Stomach smooth muscle (tissue), 2 donors: ENCODE measurements around the gene MAPK8IP2.
A peak's percentile ranks its signal among the peaks of the same experiment; 100 is the strongest.

Experiments
- H3K27ac ChIP-seq: one replicate; pipeline ENCODE4 v1.7.0; 2013; ENCODE audit warnings: mild to moderate bottlenecking, low read length, inconsistent platforms
- H3K27me3 ChIP-seq, 2 donors: one replicate each; pipeline ENCODE4 v1.7.0; 2013; ENCODE audit warnings: low read length in 2 of 2; ENCODE audit not compliant: insufficient read depth in 2 of 2, control insufficient read depth in 1 of 2
- H3K36me3 ChIP-seq, 2 donors: one replicate each; pipeline ENCODE4 v1.7.0; 2013; ENCODE audit warnings: low read length in 2 of 2; ENCODE audit not compliant: control insufficient read depth in 2 of 2, insufficient read depth in 2 of 2
- H3K4me1 ChIP-seq: one replicate; pipeline ENCODE4 v1.7.0; 2013; ENCODE audit warnings: low read length; ENCODE audit not compliant: control insufficient read depth, insufficient read depth
- H3K4me3 ChIP-seq, 2 donors: one replicate each; pipeline ENCODE4 v1.7.0; 2013; ENCODE audit warnings: low read length in 2 of 2
- H3K9ac ChIP-seq, 2 donors: one replicate each; pipeline ENCODE4 v1.7.0; 2013; ENCODE audit warnings: low read length in 2 of 2, mild to moderate bottlenecking in 1 of 2
- H3K9me3 ChIP-seq, 2 donors: one replicate each; pipeline ENCODE4 v1.7.0; 2013; ENCODE audit warnings: low read length in 2 of 2; ENCODE audit not compliant: control insufficient read depth in 2 of 2
- donor health status: healthy.
- donor health status: Pancreatic carcinoma.

MAPK8IP2 gene

DNA sequence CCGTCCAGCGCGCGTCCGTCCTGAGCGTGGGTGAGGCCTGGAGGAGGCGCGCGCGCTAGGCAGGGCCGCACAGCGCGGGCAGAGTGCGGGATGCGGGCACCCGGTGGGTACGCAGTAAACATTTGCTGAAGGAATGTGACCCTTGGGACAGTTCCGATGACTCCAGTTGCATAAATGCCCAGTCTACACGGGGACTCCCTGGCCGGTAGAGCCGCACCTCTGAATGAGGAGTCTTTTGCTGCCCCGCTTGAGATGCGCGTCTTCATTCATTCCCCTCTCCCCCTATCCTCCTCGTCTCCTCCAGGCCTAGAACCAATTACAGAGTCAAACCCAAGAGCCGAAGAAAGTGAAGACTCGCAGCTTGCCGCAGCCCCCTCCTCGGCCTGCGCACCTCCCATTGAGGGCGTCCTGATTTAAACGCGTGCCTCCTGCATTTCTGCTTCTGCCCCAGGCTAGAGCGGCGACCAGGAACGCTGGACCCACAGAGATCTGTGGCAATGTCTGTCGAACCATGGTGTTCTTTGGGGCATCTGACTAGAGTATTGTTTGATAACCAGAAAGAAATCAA lies 17.2 kb upstream of the MAPK8IP2 start:
- Histone ChIP-seq H3K9me3 (no peaks in the 10 kb centered on the region), H3K27ac (peak overlapping the region; percentile 93), H3K27me3 (peaks cover 0 to 4% of the 10 kb centered on the region in 2 donors)

DNA sequence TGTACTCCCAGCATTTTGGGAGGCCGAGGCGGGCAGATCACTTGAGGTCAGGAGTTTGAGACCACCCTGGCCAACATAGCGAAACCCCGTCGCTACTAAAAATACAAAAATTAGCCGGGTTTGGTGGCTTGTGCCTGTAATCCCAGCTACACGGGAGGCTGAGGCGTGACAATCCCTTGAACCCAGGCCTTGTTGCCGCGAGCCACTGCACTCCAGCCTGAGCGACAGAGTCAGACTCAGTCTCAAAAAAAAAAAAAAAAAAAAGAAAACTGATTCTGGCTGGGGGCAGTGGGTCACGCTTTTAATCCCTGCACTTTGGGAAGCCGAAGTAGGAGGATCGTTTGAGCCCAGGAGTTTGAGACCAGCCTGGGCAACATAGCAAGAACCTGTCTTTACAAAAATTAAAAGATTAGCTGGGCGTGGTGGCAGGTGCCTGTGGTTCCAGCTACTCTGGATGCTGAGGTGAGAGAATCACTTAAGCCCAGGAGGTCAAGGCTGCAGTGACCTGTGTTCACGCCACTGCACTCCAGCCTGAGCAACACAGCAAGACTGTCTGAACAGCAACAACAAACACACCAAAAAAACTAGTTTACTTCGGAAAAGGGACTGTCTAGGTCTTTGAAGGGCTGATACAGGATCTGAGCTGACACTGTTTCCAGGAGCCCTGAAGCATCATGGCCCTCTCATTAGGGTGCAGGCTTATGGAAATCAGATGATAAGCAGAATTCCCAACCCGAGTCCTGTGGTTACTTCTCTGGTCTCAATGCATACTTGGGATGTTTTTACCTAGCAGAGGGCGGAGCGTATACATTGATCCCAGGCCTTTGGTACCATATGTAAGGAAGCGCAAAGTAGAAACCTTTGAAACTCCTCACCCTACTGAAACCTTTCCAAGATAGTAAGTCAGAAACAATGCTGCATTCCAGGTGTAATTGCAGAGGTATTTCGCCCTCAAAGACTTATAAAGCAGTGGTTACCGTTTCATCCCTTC lies 16.2 kb upstream of the MAPK8IP2 start:
- H3K36me3 ChIP-seq, result peaks cover 5 to 6% of the 10 kb centered on the region in 2 donors
- H3K9ac ChIP-seq, result peak overlapping the region in 1 of 2 donors; percentile 90
- no peaks in the 10 kb centered on the region for H3K9me3 ChIP-seq
- H3K27ac ChIP-seq, result no peak overlapping the region
- H3K4me1 ChIP-seq, result peaks cover 18% of the 10 kb centered on the region
- no peak overlapping the region for H3K4me3 ChIP-seq
- H3K27me3 ChIP-seq, result no peaks in the 10 kb centered on the region

More for the DNA sequence above, 17.2 kb upstream of the MAPK8IP2 start:
- Histone ChIP-seq H3K36me3 (peaks cover 5 to 6% of the 10 kb centered on the region in 2 donors), H3K4me3 (peak overlapping the region; percentile 86 to 87), H3K9ac (peak overlapping the region; percentile 80 to 90), H3K4me1 (peaks cover 28% of the 10 kb centered on the region)

DNA sequence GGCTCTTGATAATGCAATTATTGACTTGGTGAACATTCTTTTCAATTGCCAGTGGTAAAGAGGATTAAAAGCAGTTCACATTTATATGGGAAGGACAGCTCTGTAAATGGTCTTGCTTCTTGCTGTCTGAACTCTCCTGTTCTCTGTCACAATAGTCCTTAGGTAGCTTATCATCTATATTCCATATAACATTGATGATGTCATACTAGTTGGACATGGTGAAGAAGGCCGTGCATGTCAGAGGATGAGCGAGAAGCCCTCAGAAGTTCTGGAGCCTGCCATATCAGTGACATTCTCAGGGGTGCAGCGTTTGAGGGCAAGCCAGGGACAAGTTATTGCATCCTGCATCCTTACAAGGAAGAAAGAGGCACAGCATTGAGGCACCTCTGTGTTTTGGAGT lies 15.4 kb upstream of the MAPK8IP2 start:
- Histone ChIP-seq H3K27ac (no peak overlapping the region), H3K4me1 (peaks cover 18% of the 10 kb centered on the region), H3K9me3 (no peaks in the 10 kb centered on the region), H3K4me3 (no peak overlapping the region), H3K27me3 (no peaks in the 10 kb centered on the region), H3K9ac (no peak overlapping the region), H3K36me3 (peaks cover 1 to 4% of the 10 kb centered on the region in 2 donors)

DNA sequence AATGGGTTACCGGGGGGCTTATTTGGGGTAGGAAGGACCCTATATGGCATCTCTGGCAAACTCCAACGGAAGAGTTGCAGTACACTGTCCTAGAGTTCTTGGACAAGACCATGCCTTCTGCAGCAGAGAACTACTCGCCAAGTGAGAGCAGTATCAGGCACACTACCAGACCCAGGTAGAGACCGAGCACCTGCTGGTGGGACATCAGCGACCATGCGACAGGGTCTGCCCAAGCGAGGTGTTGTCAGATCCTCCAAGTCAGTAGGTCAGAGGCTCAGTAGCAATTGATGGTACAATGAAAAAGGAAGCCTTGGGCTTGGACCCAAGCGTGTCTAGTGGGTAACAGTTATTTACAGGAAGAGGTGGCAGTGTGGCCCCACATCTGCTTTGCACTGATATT lies 14.8 kb upstream of the MAPK8IP2 start:
- peaks cover 0 to 3% of the 10 kb centered on the region in 2 donors for H3K36me3 ChIP-seq
- H3K27ac ChIP-seq, result no peak overlapping the region
- no peaks in the 10 kb centered on the region for H3K27me3 ChIP-seq
- no peak overlapping the region for H3K9ac ChIP-seq
- no peaks in the 10 kb centered on the region for H3K9me3 ChIP-seq
- H3K4me1 ChIP-seq, result peaks cover 18% of the 10 kb centered on the region
- H3K4me3 ChIP-seq, result no peak overlapping the region

DNA sequence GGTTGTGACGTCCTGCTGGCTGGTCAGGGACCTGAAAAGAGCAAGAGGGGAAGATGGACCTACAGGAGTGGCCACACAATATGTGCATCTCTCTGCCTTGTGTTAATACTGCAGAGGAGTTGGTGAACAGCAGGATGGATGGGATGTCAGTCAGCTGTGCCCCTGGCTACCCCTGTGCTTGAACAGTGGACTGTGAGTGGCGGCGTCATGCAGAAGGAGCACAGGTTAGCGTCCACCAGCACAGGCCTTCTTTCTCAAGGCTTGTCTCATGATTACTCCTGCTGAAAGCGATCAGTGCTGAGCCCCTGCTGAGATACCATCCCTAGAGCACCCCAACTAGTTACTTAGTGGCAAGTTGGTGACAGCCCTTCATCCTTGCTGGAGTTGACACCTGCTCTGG lies 14.2 kb upstream of the MAPK8IP2 start:
- Histone ChIP-seq H3K9me3 (no peaks in the 10 kb centered on the region), H3K9ac (no peak overlapping the region), H3K36me3 (no peaks in the 10 kb centered on the region), H3K4me1 (peaks cover 14% of the 10 kb centered on the region), H3K4me3 (no peak overlapping the region), H3K27me3 (no peaks in the 10 kb centered on the region), H3K27ac (no peak overlapping the region)

DNA sequence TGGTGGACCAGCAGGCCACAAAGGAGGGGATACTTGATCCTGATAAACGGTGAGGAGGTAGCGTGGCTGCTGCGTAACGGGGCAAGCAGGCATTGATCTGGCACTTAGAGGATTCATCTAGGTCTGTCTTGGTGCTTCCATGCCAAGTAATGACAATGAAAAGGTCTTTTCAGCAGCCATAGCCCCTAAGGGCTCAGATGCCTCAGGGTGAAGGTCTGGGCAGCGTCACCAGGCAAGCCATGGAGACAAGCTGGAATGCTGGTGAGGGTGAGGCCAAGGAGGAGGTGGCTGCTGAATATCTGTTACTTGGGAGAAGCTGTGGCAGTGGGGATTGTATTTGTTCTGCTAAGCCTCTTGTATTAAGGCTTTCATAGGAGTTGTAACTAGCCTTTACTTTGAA lies 13.2 kb upstream of the MAPK8IP2 start:
- Histone ChIP-seq H3K27me3 (no peaks in the 10 kb centered on the region), H3K4me3 (no peak overlapping the region), H3K4me1 (peaks cover 7% of the 10 kb centered on the region), H3K9me3 (no peaks in the 10 kb centered on the region), H3K27ac (no peak overlapping the region), H3K9ac (no peak overlapping the region), H3K36me3 (no peaks in the 10 kb centered on the region)

DNA sequence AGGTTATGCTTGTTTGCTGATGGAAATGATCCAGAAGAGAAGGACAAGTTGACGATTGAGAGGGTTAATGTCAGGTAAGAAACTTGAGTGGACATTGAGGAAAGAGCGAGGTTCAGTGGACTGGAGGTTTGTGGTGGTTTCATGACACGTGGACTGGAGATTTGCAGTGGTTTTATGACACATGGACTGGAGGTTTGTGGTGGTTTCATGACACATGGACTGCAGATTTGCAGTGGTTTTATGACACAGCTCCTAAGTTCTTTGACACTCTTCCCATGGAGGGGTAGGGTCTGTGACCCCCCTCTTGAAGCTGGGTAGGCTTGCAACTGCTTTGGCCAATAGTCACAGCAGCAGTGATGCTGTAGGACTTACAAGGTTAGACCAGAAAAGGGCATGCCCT lies 5.4 kb upstream of the MAPK8IP2 start:
- no peak overlapping the region for H3K4me3 ChIP-seq
- H3K27ac ChIP-seq, result no peak overlapping the region
- peaks cover 5% of the 10 kb centered on the region for H3K4me1 ChIP-seq
- H3K9ac ChIP-seq, result no peak overlapping the region
- peaks cover 9 to 14% of the 10 kb centered on the region in 2 donors for H3K27me3 ChIP-seq
- no peaks in the 10 kb centered on the region for H3K9me3 ChIP-seq
- no peaks in the 10 kb centered on the region for H3K36me3 ChIP-seq

DNA sequence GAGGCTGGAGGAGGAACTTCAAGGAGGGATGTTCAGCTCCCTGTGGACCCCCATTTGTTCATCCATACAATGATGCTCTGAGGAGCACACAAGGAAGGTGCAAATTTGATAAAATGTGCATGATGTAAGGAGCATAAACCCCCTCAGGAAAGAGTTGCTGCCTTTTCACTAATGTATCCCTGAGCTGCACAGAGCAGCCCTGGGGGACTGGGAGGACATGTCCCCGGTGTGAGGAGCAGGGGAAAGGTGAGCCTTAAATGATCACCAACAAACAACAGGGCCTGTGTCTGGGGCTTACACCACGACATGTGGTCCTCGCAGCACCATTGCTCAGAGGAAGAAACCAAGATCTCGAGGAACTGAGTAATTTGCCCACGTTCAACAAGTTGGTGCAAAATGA lies 3.5 kb upstream of the MAPK8IP2 start:
- H3K9me3 ChIP-seq, result no peaks in the 10 kb centered on the region
- H3K36me3 ChIP-seq, result no peaks in the 10 kb centered on the region
- H3K4me1 ChIP-seq, result peaks cover 10% of the 10 kb centered on the region
- H3K9ac ChIP-seq, result no peak overlapping the region
- H3K27ac ChIP-seq, result no peak overlapping the region
- peaks cover 18 to 25% of the 10 kb centered on the region in 2 donors for H3K27me3 ChIP-seq
- H3K4me3 ChIP-seq, result no peak overlapping the region

DNA sequence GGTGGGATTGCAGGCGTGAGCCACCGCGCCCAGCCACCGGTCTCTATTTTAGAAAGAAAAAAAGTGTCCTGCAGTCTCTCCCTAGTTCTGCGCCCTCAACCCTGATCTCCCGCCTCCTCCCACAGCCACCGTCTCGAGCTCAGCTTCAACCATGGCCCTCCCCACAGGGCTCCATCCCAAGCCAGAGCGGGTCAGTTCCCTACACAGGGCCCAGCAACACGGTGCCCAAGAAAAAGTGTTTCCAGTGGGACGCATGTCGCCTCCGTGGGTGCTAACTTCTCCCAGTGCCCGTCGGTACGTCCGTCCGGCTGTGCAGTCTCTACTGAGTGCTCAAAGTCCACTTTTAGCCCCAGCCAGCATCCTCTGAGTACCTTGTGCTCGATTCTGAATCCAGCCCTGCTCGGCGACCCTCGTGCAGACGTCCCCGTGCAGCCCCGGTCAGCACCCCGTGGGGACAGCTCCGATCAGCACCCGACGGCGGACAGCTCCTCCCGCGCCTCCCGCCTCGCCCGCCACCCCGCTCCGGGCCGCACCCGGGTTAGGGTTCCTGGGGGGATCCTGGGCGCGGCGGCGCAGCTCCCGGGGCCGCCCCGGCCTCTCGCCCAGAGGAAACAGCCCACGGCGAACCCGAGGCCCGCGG lies 657 bp upstream of the MAPK8IP2 start:
- Histone ChIP-seq H3K9ac (no peak overlapping the region), H3K4me1 (peaks cover 10% of the 10 kb centered on the region), H3K9me3 (no peaks in the 10 kb centered on the region), H3K36me3 (no peaks in the 10 kb centered on the region), H3K27ac (no peak overlapping the region), H3K27me3 (peaks cover 30 to 51% of the 10 kb centered on the region in 2 donors), H3K4me3 (peak overlapping the region in 1 of 2 donors; percentile 29)

DNA sequence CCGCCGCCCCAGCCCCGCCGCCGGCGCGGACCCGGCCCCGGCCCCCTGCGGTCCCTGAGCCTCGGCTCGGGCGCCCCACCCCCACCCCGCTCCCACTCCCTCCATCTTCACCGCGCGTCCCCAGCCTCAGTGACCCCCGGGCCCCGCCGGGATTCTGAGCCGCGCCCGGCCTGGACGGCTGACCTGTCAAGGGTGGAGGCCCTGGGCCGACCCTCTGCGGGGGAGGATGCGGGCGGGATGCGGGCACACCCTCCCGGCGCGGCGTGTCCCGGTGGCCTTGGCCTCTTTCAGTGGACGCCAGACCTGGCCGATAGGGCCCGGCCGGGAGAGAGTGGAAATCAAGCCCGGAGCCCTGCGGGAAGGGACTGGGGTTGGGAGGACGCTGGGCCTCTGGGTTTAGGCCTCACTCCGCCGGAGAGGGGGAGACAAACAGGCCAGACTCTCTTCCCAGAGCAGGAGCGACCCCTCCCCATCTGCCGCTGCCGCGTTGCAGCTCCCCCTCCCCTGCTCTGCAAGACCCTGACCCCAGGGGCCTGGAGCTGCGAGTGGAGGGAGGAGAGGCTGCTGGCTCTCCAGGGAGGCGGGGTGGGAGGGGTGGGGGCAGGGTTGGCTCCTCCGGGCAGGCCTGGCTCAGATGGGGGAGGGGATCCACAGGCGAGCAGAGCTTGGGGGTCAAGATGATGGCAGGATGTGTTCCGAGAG lies 525 bp downstream of the MAPK8IP2 start:
- Histone ChIP-seq H3K27me3 (peaks cover 33 to 59% of the 10 kb centered on the region in 2 donors), H3K36me3 (no peaks in the 10 kb centered on the region), H3K4me1 (peaks cover 10% of the 10 kb centered on the region), H3K4me3 (peak overlapping the region in 1 of 2 donors; percentile 22), H3K9me3 (no peaks in the 10 kb centered on the region), H3K9ac (no peak overlapping the region), H3K27ac (no peak overlapping the region)
